ENCODE measurements around the gene SPOCK1. TPM values are rescaled to one million over a fixed set of nuclear protein-coding genes. Genes with fewer than 3 reads are reported as not detected.

Gene SPOCK1
- total RNA-seq, 1 donor from 2014 or later = 900 TPM

DNA sequence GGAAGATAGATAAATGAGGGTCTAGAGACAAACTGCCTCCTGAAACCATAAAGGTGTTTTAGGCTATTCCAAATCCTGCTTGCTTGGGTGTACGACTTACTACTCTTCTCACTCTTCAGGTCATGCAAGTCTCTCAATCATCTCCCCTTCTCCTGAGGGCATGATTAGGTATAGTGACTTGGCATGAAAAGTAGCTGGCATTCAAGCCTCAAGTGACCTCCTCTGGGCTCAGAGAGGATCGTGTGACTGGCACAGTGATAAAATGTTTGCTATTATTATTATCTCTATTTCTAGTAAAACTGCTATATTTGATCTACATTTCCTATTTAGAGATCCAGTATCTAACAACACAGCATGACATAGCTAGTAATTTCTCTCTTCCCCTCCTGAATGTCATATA is 494.8 kb downstream of the SPOCK1 start:
- H3K9me3 Mint-ChIP-seq (ENCODE audit: unreplicated experiment) = peaks cover 5% of the 10 kb centered on the region
- H3K4me1 Mint-ChIP-seq (ENCODE audit: unreplicated experiment) = no peaks in the 10 kb centered on the region
- peaks cover 12% of the 10 kb centered on the region for H3K36me3 Mint-ChIP-seq (ENCODE audit: unreplicated experiment)
- TF ChIP-seq, protein P1, sequence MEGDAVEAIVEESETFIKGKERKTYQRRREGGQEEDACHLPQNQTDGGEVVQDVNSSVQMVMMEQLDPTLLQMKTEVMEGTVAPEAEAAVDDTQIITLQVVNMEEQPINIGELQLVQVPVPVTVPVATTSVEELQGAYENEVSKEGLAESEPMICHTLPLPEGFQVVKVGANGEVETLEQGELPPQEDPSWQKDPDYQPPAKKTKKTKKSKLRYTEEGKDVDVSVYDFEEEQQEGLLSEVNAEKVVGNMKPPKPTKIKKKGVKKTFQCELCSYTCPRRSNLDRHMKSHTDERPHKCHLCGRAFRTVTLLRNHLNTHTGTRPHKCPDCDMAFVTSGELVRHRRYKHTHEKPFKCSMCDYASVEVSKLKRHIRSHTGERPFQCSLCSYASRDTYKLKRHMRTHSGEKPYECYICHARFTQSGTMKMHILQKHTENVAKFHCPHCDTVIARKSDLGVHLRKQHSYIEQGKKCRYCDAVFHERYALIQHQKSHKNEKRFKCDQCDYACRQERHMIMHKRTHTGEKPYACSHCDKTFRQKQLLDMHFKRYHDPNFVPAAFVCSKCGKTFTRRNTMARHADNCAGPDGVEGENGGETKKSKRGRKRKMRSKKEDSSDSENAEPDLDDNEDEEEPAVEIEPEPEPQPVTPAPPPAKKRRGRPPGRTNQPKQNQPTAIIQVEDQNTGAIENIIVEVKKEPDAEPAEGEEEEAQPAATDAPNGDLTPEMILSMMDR (IDR thresholded peaks at IDR 0.05) = no peak
- no peak overlapping the region for H3K4me3 Mint-ChIP-seq (ENCODE audit: unreplicated experiment)
- H3K27me3 Mint-ChIP-seq (ENCODE audit: unreplicated experiment) = no peaks in the 10 kb centered on the region
- DNase-seq (ENCODE audit: extremely low spot score, unreplicated experiment) = no peak
- no peak overlapping the region for H3K27ac Mint-ChIP-seq (ENCODE audit: unreplicated experiment)

DNA sequence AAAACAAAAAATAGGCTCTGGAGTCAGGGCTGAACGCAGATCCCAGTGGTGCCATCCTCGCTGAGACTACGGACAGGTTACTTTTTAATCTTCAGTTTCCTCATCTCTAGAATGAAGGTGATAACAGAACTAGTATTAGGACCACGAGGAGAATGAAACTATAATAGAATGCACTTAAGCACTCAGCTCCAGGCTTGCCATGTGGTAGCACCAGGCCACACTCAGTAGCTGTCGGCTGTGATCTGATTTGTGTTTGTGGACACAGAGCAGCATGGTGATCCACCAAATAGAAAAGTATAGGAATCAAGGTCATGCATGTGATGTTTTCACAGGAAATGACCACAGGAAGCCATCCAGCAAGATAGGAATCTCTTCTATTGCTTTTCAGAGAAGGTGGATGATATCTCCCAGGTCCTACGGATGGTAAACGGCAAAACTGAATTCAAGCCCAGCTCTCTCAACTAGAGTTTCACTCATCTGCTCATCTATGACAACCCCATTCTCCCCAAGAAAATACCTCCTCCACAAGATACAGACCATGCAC is 498.0 kb downstream of the SPOCK1 start:
- Mint-ChIP-seq H3K27me3 (ENCODE audit: unreplicated experiment) (no peaks in the 10 kb centered on the region), H3K9me3 (ENCODE audit: unreplicated experiment) (peaks cover 12% of the 10 kb centered on the region), H3K27ac (ENCODE audit: unreplicated experiment) (no peak overlapping the region), H3K4me1 (ENCODE audit: unreplicated experiment) (no peaks in the 10 kb centered on the region), H3K36me3 (ENCODE audit: unreplicated experiment) (peaks cover 15% of the 10 kb centered on the region), H3K4me3 (ENCODE audit: unreplicated experiment) (no peak overlapping the region)
- DNase-seq (ENCODE audit: extremely low spot score, unreplicated experiment) = no peak
- TF ChIP-seq, protein P1 (IDR thresholded peaks at IDR 0.05) = no peak

DNA sequence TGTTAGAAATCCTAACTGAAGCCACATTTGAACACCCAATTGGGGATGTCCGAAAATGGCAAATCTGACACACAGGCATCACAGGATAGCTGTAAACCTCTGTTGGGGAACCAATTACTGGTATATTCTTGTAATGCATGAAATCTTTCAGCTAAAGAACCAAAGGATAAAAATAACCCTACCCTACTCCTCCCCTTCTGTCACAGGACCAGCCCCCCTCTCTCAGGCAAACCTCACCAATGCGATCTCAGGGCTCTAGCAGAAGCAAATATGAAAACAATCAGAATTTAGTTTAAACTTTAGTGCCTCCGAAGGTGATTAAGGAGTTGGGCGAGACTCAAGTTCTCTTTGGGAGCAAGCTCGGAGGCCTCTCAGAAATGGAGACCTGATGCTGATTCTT is 499.3 kb downstream of the SPOCK1 start:
- Mint-ChIP-seq H3K4me1 (ENCODE audit: unreplicated experiment) (no peaks in the 10 kb centered on the region), H3K4me3 (ENCODE audit: unreplicated experiment) (no peak overlapping the region), H3K27ac (ENCODE audit: unreplicated experiment) (no peak overlapping the region), H3K36me3 (ENCODE audit: unreplicated experiment) (peaks cover 15% of the 10 kb centered on the region), H3K27me3 (ENCODE audit: unreplicated experiment) (no peaks in the 10 kb centered on the region), H3K9me3 (ENCODE audit: unreplicated experiment) (peaks cover 7% of the 10 kb centered on the region)
- TF ChIP-seq, protein P1 (IDR thresholded peaks at IDR 0.05) = no peak
- DNase-seq (ENCODE audit: extremely low spot score, unreplicated experiment) = no peak

DNA sequence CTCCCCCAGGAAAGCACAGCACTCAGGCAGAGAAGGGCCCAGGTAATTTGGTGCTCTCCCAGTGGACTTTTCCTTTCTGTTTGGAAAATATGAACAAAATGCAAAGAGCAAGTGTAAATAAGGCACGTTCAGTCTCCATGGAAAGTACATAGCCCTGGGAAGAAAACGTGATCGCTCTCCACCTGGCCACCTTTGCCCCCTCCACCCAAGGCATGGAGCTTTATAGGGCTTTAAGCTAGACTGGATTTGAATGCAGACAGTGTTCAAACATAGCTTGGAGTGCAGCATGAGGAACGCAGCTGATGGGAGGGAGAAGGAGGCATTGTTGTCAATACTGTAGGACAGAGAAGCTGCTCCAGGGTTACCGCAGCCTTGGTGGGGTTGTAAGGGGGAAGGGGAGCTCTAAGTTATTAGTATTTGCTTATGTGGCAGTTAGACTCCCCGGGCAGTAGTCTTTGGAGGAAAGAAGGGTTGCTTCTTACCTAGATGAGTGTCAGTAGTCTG is 500.2 kb downstream of the SPOCK1 start:
- no peak overlapping the region for H3K27ac Mint-ChIP-seq (ENCODE audit: unreplicated experiment)
- H3K4me1 Mint-ChIP-seq (ENCODE audit: unreplicated experiment) = no peaks in the 10 kb centered on the region
- DNase-seq (ENCODE audit: extremely low spot score, unreplicated experiment) = no peak
- no peak overlapping the region for H3K4me3 Mint-ChIP-seq (ENCODE audit: unreplicated experiment)
- H3K36me3 Mint-ChIP-seq (ENCODE audit: unreplicated experiment) = peaks cover 15% of the 10 kb centered on the region
- H3K27me3 Mint-ChIP-seq (ENCODE audit: unreplicated experiment) = no peaks in the 10 kb centered on the region
- peaks cover 7% of the 10 kb centered on the region for H3K9me3 Mint-ChIP-seq (ENCODE audit: unreplicated experiment)
- TF ChIP-seq, protein P1 (IDR thresholded peaks at IDR 0.05) = no peak

DNA sequence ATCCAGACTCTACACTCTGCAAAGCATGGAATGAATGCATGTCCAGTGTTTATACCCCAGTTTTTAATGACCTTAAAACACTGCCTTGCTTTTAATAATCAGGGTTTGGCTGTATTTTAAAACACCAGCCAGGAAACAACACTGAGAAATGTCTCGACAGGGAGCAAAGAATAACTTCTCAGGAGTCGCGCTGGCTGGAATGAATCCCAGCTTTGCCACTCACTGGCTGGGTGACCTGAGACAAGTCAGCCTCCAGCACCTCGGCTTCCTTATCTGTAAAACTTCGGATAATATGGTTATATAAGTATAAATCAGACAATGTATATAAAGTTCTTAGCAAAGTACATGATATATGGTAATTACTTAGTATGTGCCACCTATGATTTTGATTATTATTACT is 505.0 kb downstream of the SPOCK1 start:
- Mint-ChIP-seq H3K36me3 (ENCODE audit: unreplicated experiment) (peaks cover 14% of the 10 kb centered on the region), H3K4me3 (ENCODE audit: unreplicated experiment) (no peak overlapping the region), H3K4me1 (ENCODE audit: unreplicated experiment) (no peaks in the 10 kb centered on the region), H3K27ac (ENCODE audit: unreplicated experiment) (no peak overlapping the region), H3K27me3 (ENCODE audit: unreplicated experiment) (no peaks in the 10 kb centered on the region), H3K9me3 (ENCODE audit: unreplicated experiment) (peaks cover 7% of the 10 kb centered on the region)
- DNase-seq (ENCODE audit: extremely low spot score, unreplicated experiment) = no peak
- TF ChIP-seq, protein P1 (IDR thresholded peaks at IDR 0.05) = no peak

All from osteocyte (in vitro differentiated cells).